Measurements from ENCODE around the gene COL12A1.

DNA sequence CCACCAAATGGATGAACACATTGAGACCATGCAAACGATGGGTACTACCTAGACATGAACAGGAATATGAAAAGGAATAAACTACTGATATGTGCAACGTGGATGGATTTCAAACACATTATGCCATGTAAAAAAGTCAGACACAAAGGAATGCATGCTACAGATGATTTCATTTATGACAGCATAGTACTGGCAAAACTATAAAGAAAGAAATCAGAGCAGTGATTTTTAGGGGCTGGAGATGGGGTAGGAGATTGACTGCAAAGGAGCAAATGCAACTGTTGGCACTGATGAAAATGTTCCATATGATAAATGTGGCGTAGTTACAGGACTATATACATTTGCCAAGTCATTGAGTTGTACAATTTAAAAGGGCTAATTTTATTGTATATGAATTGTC, 13.4 kb upstream of the COL12A1 start:
- TF ChIP-seq CREB1 (IDR thresholded peaks at IDR 0.05; ENCODE audit: low read depth) (no peak), YY1 (IDR thresholded peaks at IDR 0.05; ENCODE audit: low read depth, low read length) (no peak), HDGF (IDR thresholded peaks at IDR 0.05) (no peak), TCF7 (IDR thresholded peaks at IDR 0.05; ENCODE audit: borderline replicate concordance) (no peak), ZNF217 (IDR thresholded peaks at IDR 0.05) (no peak), POLR2AphosphoS2 (IDR thresholded peaks at IDR 0.05; ENCODE audit: low read depth, low read length) (no peak)
- TF ChIP-seq, protein P1, sequence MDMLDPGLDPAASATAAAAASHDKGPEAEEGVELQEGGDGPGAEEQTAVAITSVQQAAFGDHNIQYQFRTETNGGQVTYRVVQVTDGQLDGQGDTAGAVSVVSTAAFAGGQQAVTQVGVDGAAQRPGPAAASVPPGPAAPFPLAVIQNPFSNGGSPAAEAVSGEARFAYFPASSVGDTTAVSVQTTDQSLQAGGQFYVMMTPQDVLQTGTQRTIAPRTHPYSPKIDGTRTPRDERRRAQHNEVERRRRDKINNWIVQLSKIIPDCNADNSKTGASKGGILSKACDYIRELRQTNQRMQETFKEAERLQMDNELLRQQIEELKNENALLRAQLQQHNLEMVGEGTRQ (IDR thresholded peaks at IDR 0.05; ENCODE audit: borderline replicate concordance, low read depth, low read length), result no peak
- TF ChIP-seq, protein P2, sequence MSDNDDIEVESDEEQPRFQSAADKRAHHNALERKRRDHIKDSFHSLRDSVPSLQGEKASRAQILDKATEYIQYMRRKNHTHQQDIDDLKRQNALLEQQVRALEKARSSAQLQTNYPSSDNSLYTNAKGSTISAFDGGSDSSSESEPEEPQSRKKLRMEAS (IDR thresholded peaks at IDR 0.05; ENCODE audit: low read depth, low read length), result no peak
- TF ChIP-seq, protein P3, sequence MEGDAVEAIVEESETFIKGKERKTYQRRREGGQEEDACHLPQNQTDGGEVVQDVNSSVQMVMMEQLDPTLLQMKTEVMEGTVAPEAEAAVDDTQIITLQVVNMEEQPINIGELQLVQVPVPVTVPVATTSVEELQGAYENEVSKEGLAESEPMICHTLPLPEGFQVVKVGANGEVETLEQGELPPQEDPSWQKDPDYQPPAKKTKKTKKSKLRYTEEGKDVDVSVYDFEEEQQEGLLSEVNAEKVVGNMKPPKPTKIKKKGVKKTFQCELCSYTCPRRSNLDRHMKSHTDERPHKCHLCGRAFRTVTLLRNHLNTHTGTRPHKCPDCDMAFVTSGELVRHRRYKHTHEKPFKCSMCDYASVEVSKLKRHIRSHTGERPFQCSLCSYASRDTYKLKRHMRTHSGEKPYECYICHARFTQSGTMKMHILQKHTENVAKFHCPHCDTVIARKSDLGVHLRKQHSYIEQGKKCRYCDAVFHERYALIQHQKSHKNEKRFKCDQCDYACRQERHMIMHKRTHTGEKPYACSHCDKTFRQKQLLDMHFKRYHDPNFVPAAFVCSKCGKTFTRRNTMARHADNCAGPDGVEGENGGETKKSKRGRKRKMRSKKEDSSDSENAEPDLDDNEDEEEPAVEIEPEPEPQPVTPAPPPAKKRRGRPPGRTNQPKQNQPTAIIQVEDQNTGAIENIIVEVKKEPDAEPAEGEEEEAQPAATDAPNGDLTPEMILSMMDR (IDR thresholded peaks at IDR 0.05 in 2 of 3, conservative IDR thresholded peaks at IDR 0.05 in 1 of 3; ENCODE audit: control insufficient read depth in 2 of 3, extremely low read depth in 1 of 3, insufficient read depth in 1 of 3, low read depth in 3 of 3, low read length in 3 of 3), result no peak
